Esophagus muscularis mucosa (tissue), 3 donors: ENCODE data around the gene S1PR3.

Experiments
- POLR2A ChIP-seq: fragments of 450-650 bp; IDR thresholded peaks from one replicate; pipeline ENCODE4 v1.6.1; 2017; ENCODE audit warnings: antibody characterized with exemption, moderate library complexity, mild to moderate bottlenecking, low read depth
- TF ChIP-seq, protein P1 (sequence below), 3 experiments: fragments of 200-600 bp in 2 of 3; fragments of 450-650 bp in 1 of 3; sonication (generic) in 2 of 3; IDR thresholded peaks; one replicate each; pipeline ENCODE4 v1.5.1; 2017 to 2019; ENCODE audit warnings: antibody characterized with exemption in 3 of 3, mild to moderate bottlenecking in 2 of 3, moderate library complexity in 1 of 3

DNA sequence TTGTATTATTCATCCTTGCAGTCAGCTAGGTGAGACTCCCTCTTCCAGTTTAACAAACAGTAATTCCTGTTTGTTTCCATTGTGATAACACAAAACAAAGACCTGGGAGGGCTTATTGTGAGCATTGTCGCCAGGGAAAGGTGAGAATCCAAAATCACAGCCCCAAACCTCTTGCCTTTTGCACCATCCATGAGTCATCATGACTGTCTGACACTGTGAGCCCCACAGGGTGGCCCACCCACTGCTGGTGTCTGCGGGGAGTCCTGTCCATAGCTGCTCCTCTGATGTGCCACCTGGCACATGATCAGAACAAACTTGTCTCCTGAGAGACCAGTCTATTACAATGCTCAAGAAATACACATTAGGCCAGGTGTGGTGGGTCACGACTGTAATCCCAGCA lies 33.7 kb upstream of the S1PR3 start:
- TF ChIP-seq, protein P1, sequence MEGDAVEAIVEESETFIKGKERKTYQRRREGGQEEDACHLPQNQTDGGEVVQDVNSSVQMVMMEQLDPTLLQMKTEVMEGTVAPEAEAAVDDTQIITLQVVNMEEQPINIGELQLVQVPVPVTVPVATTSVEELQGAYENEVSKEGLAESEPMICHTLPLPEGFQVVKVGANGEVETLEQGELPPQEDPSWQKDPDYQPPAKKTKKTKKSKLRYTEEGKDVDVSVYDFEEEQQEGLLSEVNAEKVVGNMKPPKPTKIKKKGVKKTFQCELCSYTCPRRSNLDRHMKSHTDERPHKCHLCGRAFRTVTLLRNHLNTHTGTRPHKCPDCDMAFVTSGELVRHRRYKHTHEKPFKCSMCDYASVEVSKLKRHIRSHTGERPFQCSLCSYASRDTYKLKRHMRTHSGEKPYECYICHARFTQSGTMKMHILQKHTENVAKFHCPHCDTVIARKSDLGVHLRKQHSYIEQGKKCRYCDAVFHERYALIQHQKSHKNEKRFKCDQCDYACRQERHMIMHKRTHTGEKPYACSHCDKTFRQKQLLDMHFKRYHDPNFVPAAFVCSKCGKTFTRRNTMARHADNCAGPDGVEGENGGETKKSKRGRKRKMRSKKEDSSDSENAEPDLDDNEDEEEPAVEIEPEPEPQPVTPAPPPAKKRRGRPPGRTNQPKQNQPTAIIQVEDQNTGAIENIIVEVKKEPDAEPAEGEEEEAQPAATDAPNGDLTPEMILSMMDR (IDR thresholded peaks at IDR 0.05) = no peak
- TF ChIP-seq POLR2A = no peak
